HFFc6 (cell line): ENCODE measurements around the gene RHOD. TPM values are rescaled to one million over a fixed set of nuclear protein-coding genes. Genes with fewer than 3 reads are reported as not detected.
A peak's percentile ranks its signal among the peaks of the same experiment; 100 is the strongest.

Source experiments
- DNase-seq: peaks from one replicate; pipeline ENCODE4 v3.0.0-alpha.2; 2018
- H3K27ac Mint-ChIP-seq: 2 replicates; pipeline ENCODE4 v1.8.0; 2020; ENCODE audit warnings: mild to moderate bottlenecking, mixed read lengths
- H3K27me3 Mint-ChIP-seq: 2 replicates; pipeline ENCODE4 v1.8.0; 2021; ENCODE audit warnings: mild to moderate bottlenecking, moderate library complexity, mixed read lengths; ENCODE audit not compliant: insufficient read depth
- H3K36me3 Mint-ChIP-seq: 2 replicates; pipeline ENCODE4 v1.8.0; 2021; ENCODE audit warnings: low read depth, mixed read lengths
- H3K4me1 Mint-ChIP-seq: 2 replicates; pipeline ENCODE4 v1.8.0; 2020; ENCODE audit warnings: low read depth, mixed read lengths
- H3K4me3 Mint-ChIP-seq: 2 replicates; pipeline ENCODE4 v1.8.0; 2020; ENCODE audit warnings: mild to moderate bottlenecking, moderate library complexity, mixed read lengths
- H3K9me3 Mint-ChIP-seq: 2 replicates; pipeline ENCODE4 v1.8.0; 2020; ENCODE audit warnings: mild to moderate bottlenecking, mixed read lengths
- CTCF ChIP-seq: fragments of 200-600 bp; sonication (generic); IDR thresholded peaks from 2 replicates; pipeline ENCODE4 v1.5.0; 2021; ENCODE audit warnings: antibody characterized with exemption, mild to moderate bottlenecking
- total RNA-seq, 6 experiments: library from RNA; stranded (reverse); fragmentation: NEBNext Ultra II Directional; extraction: Animal tissue kit (Norgen Biotek cat#: 25700); gene quantifications; 2 replicates in 1 of 6; 3 replicates in 5 of 6; pipeline ENCODE4 v1.2.3, GENCODE V29; 2021

RHOD gene
- total RNA-seq, 6 experiments from 2014 or later: 5.2 to 17.8 (median 6.1) TPM

GRCh38 chr11:67055812-67056211, 835 bp upstream of the RHOD start:
- Mint-ChIP-seq H3K27me3 (peaks cover 14% of the 10 kb centered on the region), H3K27ac (peak overlapping the region; percentile 74), H3K9me3 (no peaks in the 10 kb centered on the region), H3K4me3 (peak overlapping the region; percentile 81), H3K4me1 (peaks cover 27% of the 10 kb centered on the region), H3K36me3 (no peaks in the 10 kb centered on the region; the same call in 1 of the 2 replicates)
- DNase-seq: peak; percentile 9
- TF ChIP-seq CTCF: no peak

GRCh38 chr11:67057205-67057672, 592 bp downstream of the RHOD start:
- H3K9me3 Mint-ChIP-seq: no peaks in the 10 kb centered on the region
- H3K4me1 Mint-ChIP-seq: peaks cover 27% of the 10 kb centered on the region
- peaks cover 11% of the 10 kb centered on the region for H3K27me3 Mint-ChIP-seq
- DNase-seq: no peak
- H3K27ac Mint-ChIP-seq: no peak overlapping the region
- no peak for TF ChIP-seq CTCF
- peak overlapping the region; percentile 63; the same call in 1 of the 2 replicates for H3K4me3 Mint-ChIP-seq
- no peaks in the 10 kb centered on the region; the same call in 1 of the 2 replicates for H3K36me3 Mint-ChIP-seq

DNA sequence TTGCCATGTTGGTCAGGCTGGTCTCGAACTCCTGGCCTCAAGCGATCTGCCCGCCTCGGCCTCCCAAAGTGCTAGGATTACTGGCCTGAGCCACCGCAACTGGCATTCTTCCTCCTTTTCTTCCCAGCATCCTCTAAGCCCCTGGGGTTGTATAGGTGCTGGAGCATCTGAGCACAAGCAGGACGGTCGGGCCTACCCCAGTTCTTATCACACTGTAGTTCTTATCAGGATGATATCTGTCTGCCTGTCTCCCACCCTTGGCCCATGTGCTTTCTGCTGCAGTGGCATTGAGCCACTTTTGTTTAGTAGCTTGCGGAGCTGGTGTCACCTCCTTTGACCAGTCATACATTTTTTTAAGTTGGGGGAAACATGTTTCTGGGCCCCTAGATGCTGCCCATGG, 1.9 kb downstream of the RHOD start:
- Mint-ChIP-seq H3K4me1 (peaks cover 27% of the 10 kb centered on the region), H3K4me3 (no peak overlapping the region), H3K27ac (no peak overlapping the region), H3K36me3 (no peaks in the 10 kb centered on the region; the same call in 1 of the 2 replicates), H3K9me3 (no peaks in the 10 kb centered on the region), H3K27me3 (peaks cover 7% of the 10 kb centered on the region)
- DNase-seq: no peak
- no peak for TF ChIP-seq CTCF

DNA sequence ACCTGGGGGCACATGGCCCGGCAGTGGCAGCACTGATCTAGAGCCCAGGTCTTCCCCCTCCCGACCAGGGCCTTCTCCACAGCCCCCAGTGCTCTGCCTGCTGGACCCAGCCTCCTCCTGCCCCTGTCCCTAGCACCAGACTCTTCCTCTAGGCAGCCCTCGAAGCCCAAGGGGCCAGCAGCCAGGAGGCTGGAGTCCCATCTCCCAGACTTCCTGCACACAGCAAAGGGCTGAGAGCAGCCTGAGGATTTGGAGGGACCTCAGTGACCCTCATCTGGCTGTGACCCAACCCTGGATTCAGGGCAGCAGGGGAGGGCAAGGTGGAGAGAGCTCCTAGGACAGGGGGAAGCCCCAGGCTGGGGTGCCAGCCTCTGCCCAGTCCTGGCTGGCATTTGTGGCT, 3.0 kb downstream of the RHOD start:
- Mint-ChIP-seq H3K9me3 (no peaks in the 10 kb centered on the region), H3K27me3 (peaks cover 6% of the 10 kb centered on the region), H3K4me1 (peaks cover 16% of the 10 kb centered on the region), H3K4me3 (no peak overlapping the region), H3K36me3 (no peaks in the 10 kb centered on the region; the same call in 1 of the 2 replicates), H3K27ac (no peak overlapping the region)
- no peak for TF ChIP-seq CTCF
- DNase-seq: no peak

GRCh38 chr11:67060111-67060522, 3.5 kb downstream of the RHOD start:
- H3K9me3 Mint-ChIP-seq: no peaks in the 10 kb centered on the region
- no peak for DNase-seq
- no peak for TF ChIP-seq CTCF
- no peak overlapping the region for H3K27ac Mint-ChIP-seq
- H3K4me3 Mint-ChIP-seq: no peak overlapping the region
- H3K27me3 Mint-ChIP-seq: peaks cover 6% of the 10 kb centered on the region
- H3K4me1 Mint-ChIP-seq: peaks cover 12% of the 10 kb centered on the region
- no peaks in the 10 kb centered on the region; the same call in 1 of the 2 replicates for H3K36me3 Mint-ChIP-seq
